Gastrocnemius medialis (tissue), 4 donors: Measurements from ENCODE around the gene HELZ2.

ENCODE experiments used
- POLR2A ChIP-seq, 2 donors: fragments of 450-650 bp; IDR thresholded peaks; one replicate each; pipeline ENCODE4 v1.6.1; 2017; ENCODE audit warnings: antibody characterized with exemption in 2 of 2, mild to moderate bottlenecking in 2 of 2, moderate library complexity in 2 of 2
- TF ChIP-seq, protein P1 (sequence below), 5 experiments: fragments of 450-650 bp in 3 of 5; fragments of 200-600 bp in 2 of 5; sonication (generic) in 2 of 5; IDR thresholded peaks in 4 of 5; conservative IDR thresholded peaks in 1 of 5; 1 replicate in 4 of 5; 2 replicates in 1 of 5; pipeline ENCODE4 v1.5.1; 2016 to 2019; ENCODE audit warnings: antibody characterized with exemption in 5 of 5, mild to moderate bottlenecking in 3 of 5, moderate library complexity in 3 of 5

DNA sequence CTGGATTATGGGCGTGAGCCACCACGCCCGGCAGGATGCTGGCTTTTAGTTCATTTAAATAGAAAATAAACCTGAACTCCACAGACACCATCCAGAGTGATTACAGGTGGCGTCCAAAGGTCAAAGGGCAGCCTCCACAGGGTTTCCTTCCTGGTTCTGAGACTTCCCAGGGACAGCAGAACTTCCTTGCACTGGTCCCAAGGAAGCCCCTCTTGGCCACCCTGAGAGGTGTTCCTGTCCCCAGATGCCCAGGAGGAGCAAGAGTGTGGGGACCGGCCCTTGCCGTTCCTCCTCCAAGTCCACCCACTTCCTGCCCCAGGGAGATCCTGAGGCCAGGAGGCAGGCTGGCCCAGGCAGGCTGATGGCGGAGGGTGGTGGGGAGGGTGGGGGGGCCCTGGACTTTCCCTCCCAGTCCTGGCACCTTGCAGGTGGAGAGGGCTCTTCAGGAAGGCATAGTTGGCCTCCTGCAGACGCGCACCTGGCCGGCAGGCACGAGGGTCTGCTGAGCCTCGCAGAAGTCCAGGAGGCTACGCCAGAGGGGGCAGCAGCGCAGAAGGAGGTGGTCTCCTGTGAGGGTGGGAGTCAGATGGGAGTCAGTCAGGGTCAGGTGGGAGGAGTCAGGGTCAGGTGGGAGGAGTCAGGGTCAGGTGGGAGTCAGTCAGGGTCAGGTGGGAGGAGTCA, 15.1 kb downstream of the HELZ2 start:
- TF ChIP-seq, protein P1, sequence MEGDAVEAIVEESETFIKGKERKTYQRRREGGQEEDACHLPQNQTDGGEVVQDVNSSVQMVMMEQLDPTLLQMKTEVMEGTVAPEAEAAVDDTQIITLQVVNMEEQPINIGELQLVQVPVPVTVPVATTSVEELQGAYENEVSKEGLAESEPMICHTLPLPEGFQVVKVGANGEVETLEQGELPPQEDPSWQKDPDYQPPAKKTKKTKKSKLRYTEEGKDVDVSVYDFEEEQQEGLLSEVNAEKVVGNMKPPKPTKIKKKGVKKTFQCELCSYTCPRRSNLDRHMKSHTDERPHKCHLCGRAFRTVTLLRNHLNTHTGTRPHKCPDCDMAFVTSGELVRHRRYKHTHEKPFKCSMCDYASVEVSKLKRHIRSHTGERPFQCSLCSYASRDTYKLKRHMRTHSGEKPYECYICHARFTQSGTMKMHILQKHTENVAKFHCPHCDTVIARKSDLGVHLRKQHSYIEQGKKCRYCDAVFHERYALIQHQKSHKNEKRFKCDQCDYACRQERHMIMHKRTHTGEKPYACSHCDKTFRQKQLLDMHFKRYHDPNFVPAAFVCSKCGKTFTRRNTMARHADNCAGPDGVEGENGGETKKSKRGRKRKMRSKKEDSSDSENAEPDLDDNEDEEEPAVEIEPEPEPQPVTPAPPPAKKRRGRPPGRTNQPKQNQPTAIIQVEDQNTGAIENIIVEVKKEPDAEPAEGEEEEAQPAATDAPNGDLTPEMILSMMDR (IDR thresholded peaks at IDR 0.05 in 4 of 5, conservative IDR thresholded peaks at IDR 0.05 in 1 of 5), result no peak
- no peak for TF ChIP-seq POLR2A (IDR thresholded peaks at IDR 0.05)
